ENCODE data around the gene CSMD2.

Gene CSMD2

GRCh38 chr1:33823830-33824229, 341.2 kb downstream of the CSMD2 start:
- H2AFZ ChIP-seq (ENCODE audit: low read depth, low read length) = no peak overlapping the region
- DNase-seq (no peak), ATAC-seq (ENCODE audit: insufficient read depth, low read depth) (no peak)
- H4K20me1 ChIP-seq (ENCODE audit: insufficient read depth, low read length) = no peaks in the 10 kb centered on the region; the same call in 1 of the 2 replicates
- TF ChIP-seq CTCF (IDR thresholded peaks at IDR 0.05; ENCODE audit: borderline replicate concordance, extremely low read depth, low read length, poor library complexity, severe bottlenecking) (no peak), EZH2 (IDR thresholded peaks at IDR 0.05; ENCODE audit: borderline replicate concordance, low read depth, low read length, severe bottlenecking) (no peak)
- no peak overlapping the region for H3K27ac ChIP-seq (ENCODE audit: low read length)
- no peaks in the 10 kb centered on the region for H3K36me3 ChIP-seq (ENCODE audit: insufficient read depth, low read length)
- no peaks in the 10 kb centered on the region for H3K27me3 ChIP-seq (ENCODE audit: insufficient read depth, low read length, poor library complexity)
- no peaks in the 10 kb centered on the region for H3K79me2 ChIP-seq (ENCODE audit: insufficient read depth, low read length)
- H3K9ac ChIP-seq (ENCODE audit: low read depth, low read length) = no peak overlapping the region
- no peak overlapping the region for H3K4me2 ChIP-seq (ENCODE audit: insufficient read depth, low read length)
- no peaks in the 10 kb centered on the region for H3K9me3 ChIP-seq (ENCODE audit: insufficient read depth, low read length, severe bottlenecking)
- no peak overlapping the region for H3K4me3 ChIP-seq (ENCODE audit: low read depth in 1 of 2, low read length in 2 of 2)
- no peaks in the 10 kb centered on the region for H3K4me1 ChIP-seq (ENCODE audit: insufficient read depth, low read length)

- no peak for ATAC-seq (ENCODE audit: insufficient read depth, low read depth)
- H4K20me1 ChIP-seq (ENCODE audit: insufficient read depth, low read length) = no peaks in the 10 kb centered on the region; the same call in 1 of the 2 replicates
- no peak overlapping the region for H3K4me2 ChIP-seq (ENCODE audit: insufficient read depth, low read length)
- H3K4me1 ChIP-seq (ENCODE audit: insufficient read depth, low read length) = no peaks in the 10 kb centered on the region
- no peak for TF ChIP-seq EZH2 (IDR thresholded peaks at IDR 0.05; ENCODE audit: borderline replicate concordance, low read depth, low read length, severe bottlenecking)
- TF ChIP-seq CTCF (IDR thresholded peaks at IDR 0.05; ENCODE audit: borderline replicate concordance, extremely low read depth, low read length, poor library complexity, severe bottlenecking) = no peak
- no peak overlapping the region for H2AFZ ChIP-seq (ENCODE audit: low read depth, low read length)
- H3K79me2 ChIP-seq (ENCODE audit: insufficient read depth, low read length) = no peaks in the 10 kb centered on the region
- no peak for DNase-seq
- no peak overlapping the region for H3K27ac ChIP-seq (ENCODE audit: low read length)
- H3K4me3 ChIP-seq (ENCODE audit: low read depth in 1 of 2, low read length in 2 of 2) = no peak overlapping the region
- no peaks in the 10 kb centered on the region for H3K27me3 ChIP-seq (ENCODE audit: insufficient read depth, low read length, poor library complexity)
- no peaks in the 10 kb centered on the region for H3K36me3 ChIP-seq (ENCODE audit: insufficient read depth, low read length)
- H3K9me3 ChIP-seq (ENCODE audit: insufficient read depth, low read length, severe bottlenecking) = no peaks in the 10 kb centered on the region
- no peak overlapping the region for H3K9ac ChIP-seq (ENCODE audit: low read depth, low read length)
Measured at GRCh38 chr1:33823401-33823800, 341.6 kb downstream of the CSMD2 start.

- Histone ChIP-seq H4K20me1 (ENCODE audit: insufficient read depth, low read length) (no peaks in the 10 kb centered on the region; the same call in 1 of the 2 replicates), H3K27me3 (ENCODE audit: insufficient read depth, low read length, poor library complexity) (no peaks in the 10 kb centered on the region), H3K4me1 (ENCODE audit: insufficient read depth, low read length) (no peaks in the 10 kb centered on the region), H3K27ac (ENCODE audit: low read length) (no peak overlapping the region), H3K4me2 (ENCODE audit: insufficient read depth, low read length) (no peak overlapping the region), H3K36me3 (ENCODE audit: insufficient read depth, low read length) (no peaks in the 10 kb centered on the region), H3K79me2 (ENCODE audit: insufficient read depth, low read length) (no peaks in the 10 kb centered on the region), H3K9ac (ENCODE audit: low read depth, low read length) (no peak overlapping the region), H3K9me3 (ENCODE audit: insufficient read depth, low read length, severe bottlenecking) (no peaks in the 10 kb centered on the region), H3K4me3 (ENCODE audit: low read depth in 1 of 2, low read length in 2 of 2) (no peak overlapping the region), H2AFZ (ENCODE audit: low read depth, low read length) (no peak overlapping the region)
- TF ChIP-seq EZH2 (IDR thresholded peaks at IDR 0.05; ENCODE audit: borderline replicate concordance, low read depth, low read length, severe bottlenecking) = no peak
- DNase-seq (no peak), ATAC-seq (ENCODE audit: insufficient read depth, low read depth) (no peak)
Measured at GRCh38 chr1:33822396-33822795, 342.6 kb downstream of the CSMD2 start.

GRCh38 chr1:33821291-33821690, 343.7 kb downstream of the CSMD2 start:
- Histone ChIP-seq H3K9me3 (ENCODE audit: insufficient read depth, low read length, severe bottlenecking) (no peaks in the 10 kb centered on the region), H3K36me3 (ENCODE audit: insufficient read depth, low read length) (no peaks in the 10 kb centered on the region), H4K20me1 (ENCODE audit: insufficient read depth, low read length) (no peaks in the 10 kb centered on the region; the same call in 1 of the 2 replicates), H3K9ac (ENCODE audit: low read depth, low read length) (no peak overlapping the region), H3K4me1 (ENCODE audit: insufficient read depth, low read length) (no peaks in the 10 kb centered on the region), H3K4me3 (ENCODE audit: low read depth in 1 of 2, low read length in 2 of 2) (no peak overlapping the region), H2AFZ (ENCODE audit: low read depth, low read length) (no peak overlapping the region), H3K4me2 (ENCODE audit: insufficient read depth, low read length) (no peak overlapping the region), H3K79me2 (ENCODE audit: insufficient read depth, low read length) (no peaks in the 10 kb centered on the region), H3K27ac (ENCODE audit: low read length) (no peak overlapping the region), H3K27me3 (ENCODE audit: insufficient read depth, low read length, poor library complexity) (no peaks in the 10 kb centered on the region)
- no peak for ATAC-seq (ENCODE audit: insufficient read depth, low read depth)
- DNase-seq = no peak
- TF ChIP-seq CTCF (IDR thresholded peaks at IDR 0.05; ENCODE audit: borderline replicate concordance, extremely low read depth, low read length, poor library complexity, severe bottlenecking) = no peak
- TF ChIP-seq EZH2 (IDR thresholded peaks at IDR 0.05; ENCODE audit: borderline replicate concordance, low read depth, low read length, severe bottlenecking) = no peak
